DMS 273 (cell line): ENCODE measurements around the gene OR51L1.
A peak's percentile ranks its signal among the peaks of the same experiment; 100 is the strongest.
"Not testable (repeated sequence)": the region's sequence is repeated elsewhere in the genome, so short reads cannot be mapped to it uniquely, and the experiment has no call there.

Source experiments
- DNase-seq: peaks from one replicate; lab custom pipeline; 2025; ENCODE audit not compliant: unreplicated experiment; lab: John Stamatoyannopoulos, UW

OR51L1 gene, protein sequence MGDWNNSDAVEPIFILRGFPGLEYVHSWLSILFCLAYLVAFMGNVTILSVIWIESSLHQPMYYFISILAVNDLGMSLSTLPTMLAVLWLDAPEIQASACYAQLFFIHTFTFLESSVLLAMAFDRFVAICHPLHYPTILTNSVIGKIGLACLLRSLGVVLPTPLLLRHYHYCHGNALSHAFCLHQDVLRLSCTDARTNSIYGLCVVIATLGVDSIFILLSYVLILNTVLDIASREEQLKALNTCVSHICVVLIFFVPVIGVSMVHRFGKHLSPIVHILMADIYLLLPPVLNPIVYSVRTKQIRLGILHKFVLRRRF

DNA sequence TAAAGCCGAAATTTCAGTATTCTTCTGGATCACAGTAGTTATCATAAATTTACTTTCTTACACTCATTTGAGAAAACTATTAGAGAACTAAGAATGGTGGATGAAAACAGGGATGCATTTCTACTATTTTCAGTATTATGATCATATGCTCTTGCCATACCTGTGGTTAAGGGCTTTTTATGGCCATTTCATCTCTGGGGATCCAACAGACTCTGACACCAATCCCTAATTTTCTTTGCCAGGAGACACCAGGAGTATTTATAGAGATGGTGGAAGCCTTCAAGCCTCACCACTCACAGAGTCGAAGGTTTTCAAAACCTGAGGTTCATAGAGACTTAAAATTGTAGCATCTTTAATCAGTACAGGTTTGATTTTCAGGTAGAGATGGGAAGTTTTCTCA, at the start of gene OR51L1:
Gene OR51L1 (plus strand): TSS at position 301 of the 400 bp plus-strand sequence. CDS start 4,132 bp downstream, outside the sequence.
- no peak for DNase-seq

- DNase-seq, result no peak
Observed at GRCh38 chr11:4947505-4947904, 47.1 kb upstream of the OR51L1 start, which contains the start of gene OR51A4. Gene OR51A4 (minus strand): TSS chr11:4947605. CDS start chr11:4947100, 505 bp downstream.

DNA sequence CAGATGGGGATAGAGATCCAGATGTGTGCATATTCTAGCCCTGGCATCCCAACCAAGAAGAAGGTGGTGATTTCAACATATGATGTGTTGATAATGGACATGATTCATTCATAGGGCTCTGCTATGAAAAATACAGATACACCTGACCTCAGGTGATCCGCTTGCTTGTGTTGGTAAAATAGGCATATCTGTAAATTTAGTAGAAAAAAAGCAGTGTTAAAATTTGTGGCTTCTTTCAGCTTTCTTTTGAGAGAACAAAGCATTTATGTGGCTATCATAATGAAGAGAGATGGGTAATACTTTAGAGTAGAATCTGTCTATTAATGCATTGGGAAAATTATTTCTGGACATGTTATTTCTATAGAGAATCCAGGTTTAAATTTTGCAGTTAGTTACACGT, 39.0 kb upstream of the OR51L1 start, which contains the start of gene OR51A2:
Gene OR51A2 (minus strand): TSS at position 101 of the 400 bp plus-strand sequence. CDS start 0 bp downstream, at position 101.
- not testable (repeated sequence) for DNase-seq

- no peak for DNase-seq
Observed at GRCh38 chr11:4957396-4957795, 37.3 kb upstream of the OR51L1 start.

- DNase-seq, result no peak
Observed at GRCh38 chr11:4960877-4961276, 33.8 kb upstream of the OR51L1 start.

DNA sequence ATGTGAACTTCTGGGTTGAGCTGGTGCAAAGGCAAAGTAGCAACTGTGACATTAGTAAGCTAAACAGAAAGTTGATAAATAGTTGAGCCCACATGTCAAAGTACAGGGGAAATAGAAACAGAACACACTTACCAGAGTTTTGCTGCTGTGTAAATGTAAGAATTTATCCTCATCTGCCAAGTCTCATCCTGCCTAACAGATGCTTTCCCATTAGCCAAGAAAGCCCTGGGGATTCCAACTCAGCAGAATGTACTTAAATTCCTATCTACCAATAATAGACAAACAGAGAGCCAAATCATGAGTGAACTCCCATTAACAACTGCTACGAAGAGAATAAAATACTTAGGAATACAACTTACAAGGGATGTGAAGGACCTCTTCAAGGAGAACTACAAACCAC, 31.8 kb upstream of the OR51L1 start:
- DNase-seq, result no peak

DNA sequence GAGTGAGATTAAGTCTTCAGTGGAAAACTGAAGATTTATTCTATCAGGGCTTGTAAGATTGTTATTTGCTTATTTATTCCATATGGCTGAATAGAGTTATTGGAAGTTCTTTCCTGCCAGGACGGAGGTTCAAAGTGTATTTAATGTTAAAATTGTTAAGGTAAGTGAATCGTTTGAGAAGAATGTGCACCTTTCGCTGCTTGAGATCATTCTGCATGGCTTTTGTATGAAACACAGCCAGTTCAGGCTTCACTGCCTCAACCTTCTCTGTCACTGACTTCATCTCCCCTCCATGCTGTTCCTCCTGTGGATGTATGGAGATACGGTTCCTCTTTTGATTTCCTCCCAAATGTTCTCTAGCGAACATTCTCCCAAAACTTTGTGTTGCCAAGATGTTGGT, 19.2 kb upstream of the OR51L1 start:
- DNase-seq, result no peak

GRCh38 chr11:4979036-4979435, 15.6 kb upstream of the OR51L1 start:
- DNase-seq, result no peak

- no peak for DNase-seq
Observed at GRCh38 chr11:4982678-4983077, 12.0 kb upstream of the OR51L1 start.

- no peak for DNase-seq
Observed at GRCh38 chr11:4983841-4984240, 10.8 kb upstream of the OR51L1 start.

DNA sequence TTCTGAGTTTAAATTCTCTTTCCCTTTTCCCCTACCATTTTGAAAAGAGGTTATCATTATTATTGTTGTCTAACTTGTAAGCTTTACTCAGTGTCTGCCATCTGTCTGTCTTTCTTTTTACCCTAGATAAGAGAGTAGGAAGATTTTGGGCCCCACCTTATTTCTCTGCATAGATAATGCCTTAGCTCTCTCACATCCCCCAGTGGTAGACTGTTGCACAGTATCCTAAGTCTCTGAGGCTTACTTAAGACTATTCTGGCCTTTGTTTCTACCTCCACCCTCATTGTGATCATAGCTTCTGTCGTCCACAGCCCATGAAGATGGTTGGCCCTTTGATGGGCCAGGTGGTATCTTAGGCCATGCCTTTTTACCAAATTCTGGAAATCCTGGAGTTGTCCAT, 3.6 kb upstream of the OR51L1 start:
- DNase-seq, result peak; percentile 3

DNA sequence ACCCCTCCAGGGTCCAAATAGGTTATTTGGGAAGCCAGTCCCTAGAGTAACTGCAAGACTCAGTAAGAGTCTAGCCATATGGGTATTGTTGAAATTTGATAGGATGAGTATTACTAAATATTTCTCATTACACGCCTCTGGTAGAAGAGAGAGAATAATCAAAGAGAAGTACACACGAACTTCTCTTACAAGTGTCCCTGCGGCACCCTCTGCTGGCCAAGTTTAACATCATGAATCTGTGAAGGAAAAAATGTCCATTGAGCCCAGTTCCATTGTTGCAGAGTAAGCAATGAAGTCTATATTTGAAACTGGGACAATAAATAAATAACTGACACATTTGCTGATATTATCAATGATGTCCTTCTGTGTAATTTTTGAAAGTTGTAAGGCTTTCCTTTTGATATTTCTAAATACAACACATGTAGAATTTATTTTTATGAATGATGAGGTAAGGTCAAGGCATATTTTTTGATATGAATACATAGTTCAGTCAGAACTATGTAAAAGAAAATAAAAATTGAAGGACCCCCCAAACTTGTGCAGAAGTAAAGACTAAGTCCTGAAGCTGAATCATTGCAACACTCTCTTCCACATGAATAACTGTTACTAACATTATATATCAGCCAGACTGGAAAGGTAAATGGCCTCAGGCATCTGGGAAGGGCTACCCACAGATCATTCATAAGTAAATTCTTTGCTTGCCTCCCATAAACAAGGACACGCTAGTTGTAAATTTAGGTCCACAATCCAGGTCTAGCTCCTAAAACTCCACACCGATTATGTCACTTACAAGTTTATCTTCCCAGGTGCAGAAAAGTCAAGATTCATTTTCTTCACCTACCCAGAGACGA, 10.0 kb downstream of the OR51L1 start:
- DNase-seq, result peak; percentile 56

DNA sequence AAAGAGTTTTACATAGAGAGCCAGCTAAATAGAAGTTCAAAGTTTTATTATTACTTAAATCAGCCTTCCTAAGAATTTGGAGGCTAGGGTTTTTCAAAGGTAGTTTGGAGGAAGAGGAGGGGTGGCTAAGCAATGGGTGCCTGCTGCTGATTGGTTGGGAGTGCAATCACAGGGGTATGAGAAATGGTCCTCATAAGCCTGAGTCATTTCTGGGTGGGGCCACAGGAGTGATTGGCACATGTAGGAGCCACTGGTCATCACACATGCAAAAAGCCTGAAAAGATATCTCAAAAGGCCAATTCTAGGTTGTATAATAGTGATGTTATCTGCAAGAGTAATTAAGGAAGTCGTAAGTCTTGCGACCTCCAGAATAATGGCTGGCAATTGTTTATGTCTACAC, 12.9 kb downstream of the OR51L1 start:
- no peak for DNase-seq

- no peak for DNase-seq
Observed at GRCh38 chr11:5011254-5011653, 16.6 kb downstream of the OR51L1 start.

GRCh38 chr11:5013012-5013411, 18.4 kb downstream of the OR51L1 start:
- DNase-seq, result no peak

DNA sequence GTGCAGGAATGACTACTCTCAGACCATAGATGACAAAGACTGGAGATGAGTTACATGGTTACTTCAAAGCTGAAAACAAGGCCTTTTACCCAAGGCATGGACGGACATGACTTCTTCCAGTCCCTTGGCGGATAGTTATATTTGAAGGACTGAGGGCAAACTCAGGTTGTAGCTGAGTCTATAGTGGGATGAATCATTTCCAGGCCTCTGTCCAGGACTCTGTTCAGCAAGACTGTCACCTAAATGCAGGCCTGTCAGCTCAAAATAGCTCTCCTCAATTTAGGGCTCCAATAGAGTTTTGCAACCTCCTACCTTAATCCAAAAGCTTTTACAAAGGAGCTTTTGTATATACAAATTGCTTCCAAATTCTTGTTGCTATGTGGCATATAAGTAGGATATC, 27.3 kb downstream of the OR51L1 start:
- no peak for DNase-seq

- no peak for DNase-seq
Observed at GRCh38 chr11:5036669-5037068, 42.0 kb downstream of the OR51L1 start.

DNA sequence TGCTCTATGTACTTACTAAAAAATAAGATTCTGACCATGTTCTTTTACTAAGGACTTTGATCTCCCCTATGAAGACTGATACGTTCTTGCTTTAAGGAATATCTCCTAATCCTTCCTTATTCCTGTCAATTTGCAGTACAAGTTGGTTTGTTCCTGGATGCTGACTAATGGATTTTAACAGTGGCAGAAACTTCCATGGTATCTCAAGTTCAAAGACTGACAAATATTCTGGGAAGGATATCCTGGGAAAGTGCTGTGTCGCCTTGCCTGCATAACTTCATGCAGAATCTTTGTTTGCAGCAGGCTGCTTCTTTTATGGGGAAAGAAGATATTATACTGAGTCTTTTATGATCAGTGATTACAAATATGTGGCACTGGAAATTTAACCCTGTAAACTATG, 43.3 kb downstream of the OR51L1 start:
- no peak for DNase-seq

- DNase-seq, result no peak
Observed at GRCh38 chr11:5038341-5038740, 43.7 kb downstream of the OR51L1 start.

GRCh38 chr11:5040876-5041275, 46.2 kb downstream of the OR51L1 start:
- no peak for DNase-seq

DNA sequence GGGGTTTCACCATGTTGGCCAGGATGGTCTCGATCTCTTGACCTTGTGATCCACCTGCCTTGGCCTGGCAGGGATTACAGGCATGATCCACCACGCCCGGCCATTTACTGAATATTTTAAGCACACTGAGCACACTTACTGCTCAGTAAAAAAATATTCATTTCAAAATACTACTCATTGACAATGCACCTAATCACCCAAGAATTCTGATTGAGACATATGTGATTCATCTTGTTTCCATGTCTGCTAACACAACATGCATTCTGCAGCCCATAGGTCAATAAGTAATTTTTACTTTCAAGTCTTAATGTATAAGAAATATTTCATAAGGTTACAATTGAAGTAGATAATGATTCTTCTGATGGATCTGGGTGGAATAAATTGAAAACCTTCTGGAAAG, 47.4 kb downstream of the OR51L1 start:
- no peak for DNase-seq

DNA sequence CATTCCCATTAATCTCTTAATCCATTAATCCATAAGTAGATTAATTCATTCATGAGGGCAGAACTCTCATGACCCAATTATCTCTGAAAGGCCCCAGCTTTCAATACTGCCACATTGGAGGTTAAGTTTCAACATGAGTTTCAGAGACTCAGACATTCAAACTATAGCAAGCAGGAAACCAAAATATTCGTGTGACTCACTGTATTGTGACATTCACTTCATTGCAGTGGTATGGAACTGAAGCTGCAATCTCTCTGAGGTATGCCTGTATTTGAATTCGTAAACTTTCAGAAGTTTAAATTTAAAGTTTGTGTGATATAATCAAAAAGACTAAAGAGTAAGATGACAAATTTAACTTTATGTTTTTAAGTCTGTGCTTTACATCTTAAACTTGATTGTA, 48.7 kb downstream of the OR51L1 start:
- DNase-seq, result no peak
